COLO829 (cell line): ENCODE results near the gene SDHB.

Experiments
- DNase-seq: peaks from one replicate; pipeline ENCODE4 v3.0.0; 2012; ENCODE audit warnings: low spot score

SDHB gene

GRCh38 chr1:16986113-16986512 lies 67.7 kb downstream of the SDHB start:
- DNase-seq = no peak

- DNase-seq = no peak
Observed at GRCh38 chr1:16984717-16985116, 69.1 kb downstream of the SDHB start.

- DNase-seq = no peak
Observed at GRCh38 chr1:16983649-16984048, 70.2 kb downstream of the SDHB start.

- no peak for DNase-seq
Observed at GRCh38 chr1:16982902-16983301, 70.9 kb downstream of the SDHB start.

GRCh38 chr1:16981269-16981849 lies 72.5 kb downstream of the SDHB start:
- peak; percentile 54 for DNase-seq

GRCh38 chr1:16980473-16981268 lies 73.2 kb downstream of the SDHB start, which contains the start of gene MFAP2:
Gene MFAP2 (minus strand): TSS chr1:16980620. CDS start chr1:16978273, 2,347 bp downstream.
- DNase-seq = no peak

- DNase-seq = no peak
Observed at GRCh38 chr1:16979475-16980327, 74.1 kb downstream of the SDHB start.

GRCh38 chr1:16978567-16979474 lies 75.0 kb downstream of the SDHB start:
- DNase-seq = no peak

- DNase-seq = no peak
Observed at GRCh38 chr1:16978139-16978538, 75.7 kb downstream of the SDHB start.

GRCh38 chr1:16977377-16977776 lies 76.5 kb downstream of the SDHB start:
- DNase-seq = no peak

- no peak for DNase-seq
Observed at GRCh38 chr1:16976966-16977365, 76.9 kb downstream of the SDHB start.

GRCh38 chr1:16975838-16976237 lies 78.0 kb downstream of the SDHB start:
- no peak for DNase-seq

- DNase-seq = no peak
Observed at GRCh38 chr1:16975211-16975610, 78.6 kb downstream of the SDHB start.

- DNase-seq = no peak
Observed at GRCh38 chr1:16973215-16973614, 80.6 kb downstream of the SDHB start.

- no peak for DNase-seq
Observed at GRCh38 chr1:16972189-16972895, 81.5 kb downstream of the SDHB start.

- DNase-seq = no peak
Observed at GRCh38 chr1:16971341-16972188, 82.3 kb downstream of the SDHB start.

- DNase-seq = no peak
Observed at GRCh38 chr1:16970132-16970910, 83.5 kb downstream of the SDHB start.

- no peak for DNase-seq
Observed at GRCh38 chr1:16969651-16970050, 84.2 kb downstream of the SDHB start.

- no peak for DNase-seq
Observed at GRCh38 chr1:16969057-16969611, 84.7 kb downstream of the SDHB start.
